T-helper 22 cell (primary cell): ENCODE data around the gene RPL35A.
"Not testable (repeated sequence)": the region's sequence is repeated elsewhere in the genome, so short reads cannot be mapped to it uniquely, and the experiment has no call there.

Source experiments
- DNase-seq: peaks from one replicate; pipeline ENCODE4 v3.0.0-alpha.2; 2020; ENCODE audit warnings: low read depth

RPL35A gene

GRCh38 chr3:197952440-197952839 lies 2.5 kb downstream of the RPL35A start:
- no peak for DNase-seq

DNA sequence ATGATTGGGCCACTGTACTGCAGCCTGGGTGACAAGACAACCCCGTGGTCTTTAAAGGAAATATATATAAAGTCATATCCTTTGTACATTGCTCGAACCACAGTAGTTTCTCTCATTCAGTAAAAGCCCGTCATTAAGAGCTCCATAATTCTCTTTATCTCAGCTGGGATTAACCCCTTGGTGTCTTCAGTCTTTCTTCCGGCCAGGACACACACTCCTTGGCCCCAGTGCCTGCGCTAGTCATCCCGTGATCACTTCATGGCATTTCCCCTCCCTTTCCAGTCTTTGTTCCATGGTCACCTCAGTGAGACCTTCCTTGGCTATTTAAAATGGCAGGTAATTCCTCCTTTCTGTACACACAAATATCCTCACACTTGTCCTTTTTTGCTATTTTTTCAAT lies 3.3 kb downstream of the RPL35A start:
- no peak for DNase-seq

DNA sequence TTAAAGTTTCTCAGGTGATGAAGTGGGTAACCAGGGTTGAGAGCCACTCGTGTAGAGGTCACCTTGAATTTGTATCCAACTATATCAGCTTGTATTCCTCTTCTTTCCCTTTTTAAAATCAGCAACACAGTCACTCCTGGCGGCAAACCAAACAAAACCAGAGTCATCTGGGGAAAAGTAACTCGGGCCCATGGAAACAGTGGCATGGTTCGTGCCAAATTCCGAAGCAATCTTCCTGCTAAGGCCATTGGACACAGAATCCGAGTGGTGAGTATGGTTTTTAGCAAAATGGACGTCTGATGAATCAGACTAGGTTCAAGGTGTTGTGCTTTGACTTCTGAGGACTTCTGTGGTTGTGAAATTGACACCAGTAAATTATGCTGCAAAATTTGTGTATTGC lies 3.9 kb downstream of the RPL35A start:
- DNase-seq = no peak

DNA sequence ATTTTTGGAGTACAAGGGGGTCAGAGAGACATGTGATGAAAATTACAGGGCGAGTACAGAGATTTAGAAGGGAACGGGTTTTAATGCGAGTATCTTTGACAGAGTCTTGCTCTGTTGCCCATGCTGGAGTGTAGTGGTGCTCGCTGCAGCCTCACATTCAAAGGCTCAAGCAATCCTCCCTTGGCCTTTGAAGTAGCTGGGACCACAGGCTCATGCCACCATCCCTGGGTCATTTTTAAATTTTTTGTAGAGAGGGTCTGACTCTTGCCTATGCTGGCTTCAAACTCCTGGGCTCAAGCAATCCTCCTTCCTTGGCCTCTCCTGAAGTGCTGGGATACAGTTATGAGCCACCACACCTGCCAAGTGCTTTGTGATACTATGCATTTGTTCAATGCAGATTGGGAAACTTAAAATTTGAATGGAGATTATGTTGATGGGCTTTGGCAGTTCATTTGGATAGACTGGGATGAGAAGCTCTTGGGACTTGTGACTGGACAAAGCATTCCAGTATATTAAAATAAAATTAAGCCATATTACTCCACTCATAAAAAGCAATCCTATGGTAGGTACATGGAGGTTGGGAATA lies 6.0 kb downstream of the RPL35A start:
- DNase-seq = no peak

DNA sequence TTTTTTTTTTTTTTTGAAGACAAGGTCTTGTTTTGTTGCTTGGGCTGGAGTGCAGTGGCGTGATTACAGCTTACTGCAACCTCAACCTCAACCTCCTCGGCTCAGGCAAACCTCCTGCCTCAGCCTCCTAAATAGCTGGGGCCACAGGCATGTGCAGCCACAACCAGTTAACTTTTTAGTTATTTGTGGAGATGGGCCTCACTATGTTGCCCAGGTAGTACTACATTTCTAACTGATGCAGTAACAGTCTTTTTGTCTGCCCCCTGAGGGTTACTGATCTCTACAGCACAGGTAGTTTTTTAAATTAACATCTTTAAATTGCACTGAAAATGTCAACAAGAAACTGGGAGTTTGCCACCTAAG lies 6.6 kb downstream of the RPL35A start:
- DNase-seq = no peak

- DNase-seq = no peak
These were observed 7.8 kb downstream of the RPL35A start for GRCh38 chr3:197957790-197958133.

DNA sequence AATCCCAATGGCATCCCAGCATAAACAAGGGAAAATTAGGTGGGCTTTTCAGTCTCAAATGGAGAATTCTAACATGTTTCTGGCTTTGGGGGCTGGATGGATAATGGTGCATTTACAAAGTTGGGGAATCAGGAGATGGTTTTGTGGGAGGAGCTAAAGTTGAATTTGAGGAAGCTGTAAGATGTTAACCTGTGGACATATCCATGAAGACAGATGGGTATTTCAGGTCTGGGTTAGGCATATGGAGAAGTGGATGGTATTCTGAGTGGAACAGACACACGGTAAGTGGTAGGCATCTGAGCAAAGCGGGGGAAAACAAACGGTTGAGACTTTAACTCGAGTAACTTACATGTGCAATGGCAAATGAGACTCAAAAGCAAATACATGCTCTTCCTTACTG lies 8.4 kb downstream of the RPL35A start:
- DNase-seq = no peak

- not testable (repeated sequence) for DNase-seq
These were observed 8.9 kb downstream of the RPL35A start for GRCh38 chr3:197958848-197959247.

- DNase-seq = no peak
These were observed 9.5 kb downstream of the RPL35A start for GRCh38 chr3:197959500-197959890.

GRCh38 chr3:197959891-197960693 lies 10.1 kb downstream of the RPL35A start, which contains the start of gene LMLN:
LMLN (plus strand) TSS chr3:197960217; CDS start chr3:197960246, 29 bp downstream.
- DNase-seq = peak; percentile 92

- DNase-seq = no peak
These were observed 10.9 kb downstream of the RPL35A start for GRCh38 chr3:197960694-197961581.

- no peak for DNase-seq
These were observed 11.6 kb downstream of the RPL35A start for GRCh38 chr3:197961582-197961945.

DNA sequence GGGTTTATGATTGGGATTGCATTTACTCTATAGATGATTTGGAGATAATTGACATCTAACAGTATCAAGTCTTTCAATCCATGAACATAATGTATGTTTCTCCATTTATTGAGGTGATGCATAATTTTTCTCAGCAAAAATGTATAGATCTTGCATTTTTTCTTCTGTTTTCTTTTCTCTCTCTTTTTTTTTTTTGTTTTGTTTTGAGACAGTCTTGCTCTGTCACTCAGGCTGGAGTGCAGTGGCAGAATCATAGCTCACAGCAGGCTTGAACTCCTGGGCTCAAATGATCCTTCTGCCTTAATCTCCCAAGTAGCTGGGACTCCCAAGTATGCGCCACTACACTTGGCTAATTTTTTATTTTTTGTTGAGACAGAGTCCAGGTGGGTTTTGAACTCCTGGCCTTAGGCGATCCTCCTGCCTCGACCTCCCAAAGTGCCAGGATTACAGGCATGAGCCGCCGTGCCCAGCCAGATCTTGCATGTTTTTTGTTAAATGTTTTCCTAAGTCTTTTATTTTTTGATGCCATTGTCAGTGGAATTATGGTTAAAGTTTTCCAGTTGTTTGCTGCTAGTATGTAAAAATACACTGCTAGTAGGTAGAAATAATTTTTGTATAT lies 13.1 kb downstream of the RPL35A start:
- no peak for DNase-seq

DNA sequence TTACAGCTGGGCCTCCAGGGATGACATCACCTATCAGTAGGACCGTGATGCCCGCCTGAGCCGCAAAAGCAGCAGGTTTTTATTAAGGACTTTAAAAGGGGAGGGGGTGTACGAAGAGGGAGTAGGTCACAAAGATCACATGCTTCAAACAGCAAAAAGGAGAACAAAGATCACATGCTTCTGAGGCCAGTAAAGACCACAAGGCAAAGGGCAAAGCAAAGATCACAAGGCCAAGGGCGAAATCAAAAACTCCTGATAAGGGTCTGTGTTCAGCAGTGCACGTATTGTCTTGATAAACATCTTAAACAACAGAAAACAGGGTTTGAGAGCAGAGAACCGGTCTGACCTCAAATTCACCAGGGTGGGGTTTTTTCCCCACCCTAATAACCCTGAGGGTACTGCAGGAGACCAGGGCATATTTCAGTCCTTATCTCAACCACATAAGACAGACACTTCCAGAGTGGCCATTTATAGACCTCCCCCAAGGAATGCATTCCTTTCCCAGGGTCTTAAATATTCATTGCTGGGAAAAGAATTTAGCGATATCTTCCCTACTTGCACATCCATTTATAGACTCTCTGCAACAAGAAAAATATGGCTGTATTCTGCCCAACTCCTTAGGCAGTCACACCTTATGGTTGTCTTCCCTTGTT lies 17.5 kb downstream of the RPL35A start:
- not testable (repeated sequence) for DNase-seq

DNA sequence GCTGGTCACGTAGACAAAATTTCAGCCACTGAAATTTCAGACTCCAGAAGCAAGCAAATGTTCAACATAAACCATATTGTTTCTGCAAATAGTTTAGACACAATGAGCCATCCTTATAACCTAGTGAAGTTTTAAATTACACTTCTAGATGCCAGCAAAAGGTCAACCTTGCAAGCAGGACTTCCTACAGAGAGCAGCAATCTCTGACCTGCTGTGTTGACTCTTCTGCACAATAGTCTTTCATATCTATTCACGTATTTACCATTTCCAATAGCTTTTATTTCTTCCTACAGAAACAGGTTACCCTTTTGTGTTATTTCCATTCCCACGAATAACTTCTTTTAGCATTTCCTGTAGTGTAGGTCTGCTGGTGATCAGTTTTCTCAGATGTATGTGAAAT lies 20.6 kb downstream of the RPL35A start:
- no peak for DNase-seq

DNA sequence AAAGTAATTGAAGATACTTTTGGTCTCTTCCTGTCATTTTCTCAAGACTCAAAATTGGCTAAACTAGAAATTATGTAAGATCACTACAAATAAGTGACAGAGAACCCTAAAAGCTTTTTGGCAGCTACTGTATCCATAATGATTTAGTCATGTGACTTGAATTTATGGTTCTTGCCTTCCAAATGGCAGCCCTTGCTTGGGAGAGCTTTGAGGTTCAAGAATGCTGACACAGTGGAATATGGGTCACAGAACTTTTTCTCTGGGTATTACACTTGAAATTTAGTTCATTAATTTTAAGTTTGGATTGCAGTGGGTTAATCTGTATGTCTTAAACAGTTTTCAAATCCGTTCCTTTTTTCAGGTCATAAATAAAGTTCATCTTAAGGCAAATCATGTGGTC lies 24.0 kb downstream of the RPL35A start:
- DNase-seq = no peak

DNA sequence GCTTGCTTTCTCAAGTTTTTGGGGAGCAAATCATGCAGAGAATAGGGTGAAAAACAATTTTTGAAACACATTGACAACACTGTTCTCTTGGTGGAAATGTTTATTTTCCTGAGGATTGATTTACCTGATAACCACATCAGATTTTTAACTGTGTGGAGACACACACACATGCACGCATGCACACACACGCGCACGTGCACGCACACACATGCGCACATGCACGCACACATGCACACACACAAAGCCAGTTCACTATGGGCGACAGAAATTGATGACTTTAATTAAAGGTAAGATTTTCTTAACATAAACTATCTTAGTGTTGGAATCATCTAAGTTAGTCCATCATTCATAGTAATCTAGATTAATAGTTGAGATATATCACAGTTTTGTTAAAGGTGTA lies 25.3 kb downstream of the RPL35A start:
- DNase-seq = no peak

GRCh38 chr3:197983076-197983475 lies 33.1 kb downstream of the RPL35A start:
- DNase-seq = no peak

- no peak for DNase-seq
These were observed 39.7 kb downstream of the RPL35A start for GRCh38 chr3:197989651-197990050.

GRCh38 chr3:197994736-197995135 lies 44.7 kb downstream of the RPL35A start:
- no peak for DNase-seq

GRCh38 chr3:197996855-197997254 lies 46.9 kb downstream of the RPL35A start:
- DNase-seq = no peak

- no peak for DNase-seq
These were observed 47.9 kb downstream of the RPL35A start for GRCh38 chr3:197997936-197998335.
